ENCODE data around the gene MPC1. TPM values are rescaled to one million over a fixed set of nuclear protein-coding genes. Genes with fewer than 3 reads are reported as not detected.

The MPC1 gene
- total RNA-seq, 1 donor from 2014 or later: 29.1 TPM

DNA sequence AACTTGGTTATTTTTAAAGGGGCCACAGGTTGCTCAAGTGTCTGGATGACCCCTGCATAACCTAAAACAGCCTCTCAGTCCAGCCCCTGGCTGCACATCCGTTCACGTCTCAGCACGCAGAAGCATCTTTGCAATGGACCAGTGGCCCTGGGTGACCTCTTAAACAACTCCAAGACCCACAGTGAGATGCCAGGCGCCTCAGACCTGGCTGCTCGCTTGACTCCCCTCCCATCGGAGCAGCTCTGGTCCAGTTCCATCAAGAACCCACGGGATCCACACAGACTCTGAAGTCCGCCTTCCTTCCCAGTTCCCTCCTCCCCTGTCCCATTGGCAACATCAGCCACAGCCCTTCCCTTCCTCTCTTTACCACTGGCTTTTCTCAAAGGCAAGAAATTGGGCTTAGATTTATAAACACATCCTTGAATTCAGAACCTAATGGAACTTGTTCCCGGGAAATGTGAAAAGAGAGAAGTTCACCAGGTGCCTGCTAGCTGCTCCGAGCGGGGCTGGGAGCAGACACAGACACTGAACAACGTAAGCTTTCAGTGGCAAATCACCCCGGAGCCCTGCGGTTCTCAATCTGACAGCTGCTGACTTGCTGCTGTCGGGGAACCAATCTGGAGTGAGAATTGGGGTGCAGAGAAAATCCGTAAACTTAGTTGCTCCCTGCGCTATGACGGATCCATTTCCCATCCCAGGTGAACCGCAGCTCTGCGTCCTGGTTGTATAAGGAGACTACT lies 39.6 kb upstream of the MPC1 start:
- no peaks in the 10 kb centered on the region for H3K9me3 Mint-ChIP-seq (ENCODE audit: unreplicated experiment)
- H3K4me1 Mint-ChIP-seq (ENCODE audit: unreplicated experiment): peaks cover 7% of the 10 kb centered on the region
- H3K27ac Mint-ChIP-seq (ENCODE audit: unreplicated experiment): no peak overlapping the region
- no peak overlapping the region for H3K4me3 Mint-ChIP-seq (ENCODE audit: unreplicated experiment)
- peaks cover 36% of the 10 kb centered on the region for H3K36me3 Mint-ChIP-seq (ENCODE audit: unreplicated experiment)
- TF ChIP-seq, protein P1, sequence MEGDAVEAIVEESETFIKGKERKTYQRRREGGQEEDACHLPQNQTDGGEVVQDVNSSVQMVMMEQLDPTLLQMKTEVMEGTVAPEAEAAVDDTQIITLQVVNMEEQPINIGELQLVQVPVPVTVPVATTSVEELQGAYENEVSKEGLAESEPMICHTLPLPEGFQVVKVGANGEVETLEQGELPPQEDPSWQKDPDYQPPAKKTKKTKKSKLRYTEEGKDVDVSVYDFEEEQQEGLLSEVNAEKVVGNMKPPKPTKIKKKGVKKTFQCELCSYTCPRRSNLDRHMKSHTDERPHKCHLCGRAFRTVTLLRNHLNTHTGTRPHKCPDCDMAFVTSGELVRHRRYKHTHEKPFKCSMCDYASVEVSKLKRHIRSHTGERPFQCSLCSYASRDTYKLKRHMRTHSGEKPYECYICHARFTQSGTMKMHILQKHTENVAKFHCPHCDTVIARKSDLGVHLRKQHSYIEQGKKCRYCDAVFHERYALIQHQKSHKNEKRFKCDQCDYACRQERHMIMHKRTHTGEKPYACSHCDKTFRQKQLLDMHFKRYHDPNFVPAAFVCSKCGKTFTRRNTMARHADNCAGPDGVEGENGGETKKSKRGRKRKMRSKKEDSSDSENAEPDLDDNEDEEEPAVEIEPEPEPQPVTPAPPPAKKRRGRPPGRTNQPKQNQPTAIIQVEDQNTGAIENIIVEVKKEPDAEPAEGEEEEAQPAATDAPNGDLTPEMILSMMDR (IDR thresholded peaks at IDR 0.05): no peak
- H3K27me3 Mint-ChIP-seq (ENCODE audit: unreplicated experiment): no peaks in the 10 kb centered on the region
- no peak for DNase-seq (ENCODE audit: extremely low spot score, unreplicated experiment)

DNA sequence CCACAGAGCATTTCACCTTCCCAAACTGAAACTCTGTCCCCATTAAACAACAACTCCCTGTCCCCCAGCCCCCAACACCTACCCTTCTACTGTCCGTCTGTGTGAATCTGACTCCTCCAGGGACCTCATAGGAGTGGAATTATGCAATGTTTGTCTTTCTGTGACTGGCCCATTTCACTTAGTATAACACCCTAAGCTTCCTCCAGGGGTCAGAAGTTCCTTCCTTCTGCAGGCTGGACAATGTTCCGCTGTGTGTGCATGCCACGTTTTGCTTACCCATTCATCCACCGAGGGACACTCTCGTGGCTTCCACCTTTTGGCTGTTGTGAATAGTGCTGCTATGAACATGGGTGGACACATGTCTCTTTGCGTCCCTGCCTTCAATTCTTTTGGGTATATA lies 37.6 kb upstream of the MPC1 start:
- Mint-ChIP-seq H3K9me3 (ENCODE audit: unreplicated experiment) (peaks cover 4% of the 10 kb centered on the region), H3K4me3 (ENCODE audit: unreplicated experiment) (no peak overlapping the region), H3K27ac (ENCODE audit: unreplicated experiment) (no peak overlapping the region), H3K4me1 (ENCODE audit: unreplicated experiment) (peaks cover 7% of the 10 kb centered on the region), H3K27me3 (ENCODE audit: unreplicated experiment) (no peaks in the 10 kb centered on the region), H3K36me3 (ENCODE audit: unreplicated experiment) (peaks cover 49% of the 10 kb centered on the region)
- DNase-seq (ENCODE audit: extremely low spot score, unreplicated experiment): no peak
- TF ChIP-seq, protein P1 (IDR thresholded peaks at IDR 0.05): peak; percentile 36

DNA sequence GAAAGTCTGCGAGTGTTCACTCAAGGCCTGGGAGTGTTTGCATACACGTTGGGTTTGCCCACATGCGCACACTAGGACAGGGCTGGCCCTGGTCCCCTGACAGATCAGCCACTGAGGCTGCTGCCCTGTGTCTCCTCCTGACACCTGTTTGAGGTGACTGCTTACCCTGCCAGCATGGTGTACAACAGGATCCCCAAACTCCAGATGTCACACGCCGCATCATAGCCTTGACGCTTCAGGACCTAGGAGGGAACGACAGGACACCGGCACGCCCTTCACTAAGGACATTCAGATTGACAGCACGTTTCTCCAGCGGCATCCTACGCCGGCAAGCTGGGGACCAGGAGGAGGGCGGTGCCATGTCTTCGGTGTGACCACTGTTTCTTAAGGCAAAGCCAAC lies 37.0 kb upstream of the MPC1 start:
- DNase-seq (ENCODE audit: extremely low spot score, unreplicated experiment): no peak
- Mint-ChIP-seq H3K27me3 (ENCODE audit: unreplicated experiment) (no peaks in the 10 kb centered on the region), H3K9me3 (ENCODE audit: unreplicated experiment) (peaks cover 4% of the 10 kb centered on the region), H3K4me3 (ENCODE audit: unreplicated experiment) (no peak overlapping the region), H3K4me1 (ENCODE audit: unreplicated experiment) (peaks cover 7% of the 10 kb centered on the region), H3K27ac (ENCODE audit: unreplicated experiment) (no peak overlapping the region), H3K36me3 (ENCODE audit: unreplicated experiment) (peaks cover 51% of the 10 kb centered on the region)
- TF ChIP-seq, protein P1 (IDR thresholded peaks at IDR 0.05): no peak

DNA sequence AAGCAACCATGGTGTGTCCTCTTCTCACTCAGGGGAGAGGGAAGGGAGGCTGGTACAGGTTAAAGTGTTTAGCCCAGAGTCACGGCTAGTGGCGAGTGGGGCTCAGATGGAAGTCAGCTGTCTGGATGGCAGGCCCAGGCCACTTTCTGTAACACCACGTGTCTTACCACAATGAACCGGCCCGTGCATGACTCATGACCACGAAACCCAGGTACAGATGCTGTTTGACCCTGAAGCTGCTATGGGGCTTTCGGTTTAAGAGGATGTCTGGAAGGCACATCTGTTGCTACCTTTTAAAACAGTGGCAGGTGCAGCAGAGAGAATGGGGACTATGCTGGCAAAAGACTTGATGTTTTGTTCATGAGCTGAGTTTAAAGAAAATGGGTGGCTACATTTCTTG lies 36.5 kb upstream of the MPC1 start:
- H3K36me3 Mint-ChIP-seq (ENCODE audit: unreplicated experiment): peaks cover 55% of the 10 kb centered on the region
- no peaks in the 10 kb centered on the region for H3K27me3 Mint-ChIP-seq (ENCODE audit: unreplicated experiment)
- H3K4me3 Mint-ChIP-seq (ENCODE audit: unreplicated experiment): no peak overlapping the region
- TF ChIP-seq, protein P1 (IDR thresholded peaks at IDR 0.05): no peak
- H3K27ac Mint-ChIP-seq (ENCODE audit: unreplicated experiment): no peak overlapping the region
- H3K4me1 Mint-ChIP-seq (ENCODE audit: unreplicated experiment): peaks cover 7% of the 10 kb centered on the region
- H3K9me3 Mint-ChIP-seq (ENCODE audit: unreplicated experiment): peaks cover 4% of the 10 kb centered on the region
- no peak for DNase-seq (ENCODE audit: extremely low spot score, unreplicated experiment)

DNA sequence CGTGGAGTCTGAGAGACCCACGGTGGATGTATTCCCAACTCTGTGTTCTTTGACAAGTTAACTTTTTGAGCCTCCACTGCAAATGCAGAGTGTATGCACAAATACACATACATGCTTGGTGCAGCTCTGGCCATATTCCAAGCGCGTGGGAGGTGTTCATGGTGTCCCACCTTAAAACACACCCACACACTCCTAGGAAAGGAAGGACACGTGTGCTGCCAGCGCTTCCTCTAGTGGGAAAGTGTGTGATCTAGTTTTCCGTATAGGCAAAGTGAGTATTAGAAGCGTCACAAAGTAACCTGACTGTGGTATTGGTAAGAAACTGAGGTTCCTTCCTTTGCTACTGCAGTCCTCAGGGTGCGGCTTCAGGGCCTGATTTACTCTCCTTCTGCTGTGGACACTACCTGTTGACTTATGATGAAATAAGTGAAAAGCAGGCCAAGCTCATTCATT lies 36.0 kb upstream of the MPC1 start:
- peaks cover 4% of the 10 kb centered on the region for H3K9me3 Mint-ChIP-seq (ENCODE audit: unreplicated experiment)
- H3K27ac Mint-ChIP-seq (ENCODE audit: unreplicated experiment): no peak overlapping the region
- H3K4me3 Mint-ChIP-seq (ENCODE audit: unreplicated experiment): no peak overlapping the region
- no peaks in the 10 kb centered on the region for H3K27me3 Mint-ChIP-seq (ENCODE audit: unreplicated experiment)
- H3K4me1 Mint-ChIP-seq (ENCODE audit: unreplicated experiment): peaks cover 7% of the 10 kb centered on the region
- TF ChIP-seq, protein P1 (IDR thresholded peaks at IDR 0.05): no peak
- H3K36me3 Mint-ChIP-seq (ENCODE audit: unreplicated experiment): peaks cover 53% of the 10 kb centered on the region
- DNase-seq (ENCODE audit: extremely low spot score, unreplicated experiment): no peak
